OCI-LY3 (cell line): ENCODE data around the gene NFYC.

Experiments
- H2AFZ ChIP-seq: fragments of 200-600, 300-600 bp; shearing (Covaris generic); 2 replicates; pipeline ENCODE4 v1.6.0; 2014; ENCODE audit warnings: antibody characterized with exemption, low read depth, low read length
- H3K27ac ChIP-seq: fragments of 200-600, 300-600 bp; sonication (generic); 2 replicates; pipeline ENCODE4 v1.5.1; 2014; ENCODE audit warnings: mild to moderate bottlenecking, low read length, moderate library complexity, mixed read lengths
- H3K27me3 ChIP-seq: fragments of 200-600, 300-600 bp; sonication (generic); 2 replicates; pipeline ENCODE4 v1.6.1; 2014; ENCODE audit warnings: low read depth, low read length, mixed read lengths
- H3K36me3 ChIP-seq: fragments of 200-600, 300-600 bp; sonication (generic); replicated peaks from 2 replicates; pipeline ENCODE3; 2014; ENCODE audit warnings: low read depth, low read length, mixed read lengths
- H3K4me1 ChIP-seq: fragments of 300-600, 200-600 bp; sonication (generic); 2 replicates; pipeline ENCODE4 v1.6.1; 2014; ENCODE audit warnings: low read length, mixed read lengths
- H3K4me2 ChIP-seq: fragments of 200-600, 300-600 bp; sonication (generic); 2 replicates; pipeline ENCODE4 v1.6.1; 2014; ENCODE audit warnings: low read length, mixed read lengths
- H3K4me3 ChIP-seq: fragments of 300-600, 200-600 bp; sonication (generic); 2 replicates; pipeline ENCODE4 v1.5.1; 2014; ENCODE audit warnings: antibody characterized with exemption, mild to moderate bottlenecking, low read length, moderate library complexity
- H3K79me2 ChIP-seq: fragments of 300-600, 200-600 bp; shearing (Covaris generic); 2 replicates; pipeline ENCODE4 v1.6.1; 2014; ENCODE audit warnings: mild to moderate bottlenecking, low read length, mixed read lengths
- H3K9ac ChIP-seq: fragments of 300-600, 200-600 bp; shearing (Covaris generic); 2 replicates; pipeline ENCODE4 v1.6.0; 2014; ENCODE audit warnings: mild to moderate bottlenecking, low read length, moderate library complexity
- H3K9me3 ChIP-seq: fragments of 200-600, 300-600 bp; shearing (Covaris generic); 2 replicates; pipeline ENCODE4 v1.6.1; 2014; ENCODE audit warnings: low read length, mixed read lengths; ENCODE audit not compliant: insufficient read depth
- H4K20me1 ChIP-seq: fragments of 200-600, 300-600 bp; sonication (generic); 2 replicates; pipeline ENCODE4 v1.6.1; 2016; ENCODE audit warnings: low read length, mixed read lengths; ENCODE audit not compliant: insufficient read depth
- EZH2phosphoT487 ChIP-seq: fragments of 200-600 bp; shearing (Covaris generic); IDR thresholded peaks from 2 replicates; pipeline ENCODE4 v1.6.1; 2018; ENCODE audit warnings: antibody characterized with exemption, mixed run types, low read depth
- TF ChIP-seq, protein P1 (sequence below): fragments of 200-600, 300-600 bp; sonication (generic); IDR thresholded peaks from 2 replicates; pipeline ENCODE4 v1.5.1; 2014; ENCODE audit warnings: antibody characterized with exemption, low read length, low read depth

NFYC gene

DNA sequence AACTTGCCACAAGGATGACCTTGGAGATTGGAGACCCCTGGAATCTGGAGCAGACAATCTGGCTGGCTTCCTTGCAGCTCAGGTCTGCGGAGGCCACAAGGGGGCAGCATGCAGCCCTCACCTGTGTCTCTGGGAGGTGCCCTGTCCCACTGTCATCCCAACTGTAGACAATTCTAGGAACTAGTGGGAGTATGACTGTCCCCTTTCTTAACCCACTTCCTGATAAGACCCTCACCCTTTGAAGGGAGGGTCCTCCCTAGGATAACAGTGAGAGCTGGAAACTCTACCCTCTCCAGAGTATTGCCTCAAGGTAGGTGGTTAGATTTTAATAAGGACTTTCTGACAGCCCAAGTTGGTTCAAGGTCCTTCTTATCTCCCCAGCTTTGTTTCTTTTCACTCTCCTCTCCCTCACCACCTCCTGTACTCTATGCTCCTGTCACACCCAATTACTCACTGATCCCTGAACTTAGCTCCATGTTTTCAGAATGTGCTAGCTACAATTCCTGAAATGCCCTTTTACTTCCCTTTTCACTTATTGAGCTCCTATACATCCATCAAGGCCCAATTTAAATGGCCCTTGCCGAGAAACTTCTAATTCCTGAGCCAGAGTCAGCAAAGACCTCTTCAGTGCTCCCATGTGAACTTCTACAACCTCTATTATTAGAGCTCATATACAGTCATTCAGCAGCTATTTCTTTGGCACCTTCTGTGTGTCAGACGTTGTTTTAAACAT lies 82.9 kb downstream of the NFYC start:
- H3K4me3 ChIP-seq: no peak overlapping the region
- H3K9ac ChIP-seq: no peak overlapping the region
- TF ChIP-seq EZH2phosphoT487: no peak
- TF ChIP-seq, protein P1, sequence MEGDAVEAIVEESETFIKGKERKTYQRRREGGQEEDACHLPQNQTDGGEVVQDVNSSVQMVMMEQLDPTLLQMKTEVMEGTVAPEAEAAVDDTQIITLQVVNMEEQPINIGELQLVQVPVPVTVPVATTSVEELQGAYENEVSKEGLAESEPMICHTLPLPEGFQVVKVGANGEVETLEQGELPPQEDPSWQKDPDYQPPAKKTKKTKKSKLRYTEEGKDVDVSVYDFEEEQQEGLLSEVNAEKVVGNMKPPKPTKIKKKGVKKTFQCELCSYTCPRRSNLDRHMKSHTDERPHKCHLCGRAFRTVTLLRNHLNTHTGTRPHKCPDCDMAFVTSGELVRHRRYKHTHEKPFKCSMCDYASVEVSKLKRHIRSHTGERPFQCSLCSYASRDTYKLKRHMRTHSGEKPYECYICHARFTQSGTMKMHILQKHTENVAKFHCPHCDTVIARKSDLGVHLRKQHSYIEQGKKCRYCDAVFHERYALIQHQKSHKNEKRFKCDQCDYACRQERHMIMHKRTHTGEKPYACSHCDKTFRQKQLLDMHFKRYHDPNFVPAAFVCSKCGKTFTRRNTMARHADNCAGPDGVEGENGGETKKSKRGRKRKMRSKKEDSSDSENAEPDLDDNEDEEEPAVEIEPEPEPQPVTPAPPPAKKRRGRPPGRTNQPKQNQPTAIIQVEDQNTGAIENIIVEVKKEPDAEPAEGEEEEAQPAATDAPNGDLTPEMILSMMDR: peak; percentile 79
- H3K9me3 ChIP-seq: no peaks in the 10 kb centered on the region
- no peaks in the 10 kb centered on the region for H3K4me1 ChIP-seq
- H3K79me2 ChIP-seq: no peaks in the 10 kb centered on the region
- H3K36me3 ChIP-seq: peaks cover 11% of the 10 kb centered on the region
- H3K27me3 ChIP-seq: no peaks in the 10 kb centered on the region
- H2AFZ ChIP-seq: no peak overlapping the region
- H4K20me1 ChIP-seq: no peaks in the 10 kb centered on the region
- no peak overlapping the region for H3K27ac ChIP-seq
- no peak overlapping the region for H3K4me2 ChIP-seq

DNA sequence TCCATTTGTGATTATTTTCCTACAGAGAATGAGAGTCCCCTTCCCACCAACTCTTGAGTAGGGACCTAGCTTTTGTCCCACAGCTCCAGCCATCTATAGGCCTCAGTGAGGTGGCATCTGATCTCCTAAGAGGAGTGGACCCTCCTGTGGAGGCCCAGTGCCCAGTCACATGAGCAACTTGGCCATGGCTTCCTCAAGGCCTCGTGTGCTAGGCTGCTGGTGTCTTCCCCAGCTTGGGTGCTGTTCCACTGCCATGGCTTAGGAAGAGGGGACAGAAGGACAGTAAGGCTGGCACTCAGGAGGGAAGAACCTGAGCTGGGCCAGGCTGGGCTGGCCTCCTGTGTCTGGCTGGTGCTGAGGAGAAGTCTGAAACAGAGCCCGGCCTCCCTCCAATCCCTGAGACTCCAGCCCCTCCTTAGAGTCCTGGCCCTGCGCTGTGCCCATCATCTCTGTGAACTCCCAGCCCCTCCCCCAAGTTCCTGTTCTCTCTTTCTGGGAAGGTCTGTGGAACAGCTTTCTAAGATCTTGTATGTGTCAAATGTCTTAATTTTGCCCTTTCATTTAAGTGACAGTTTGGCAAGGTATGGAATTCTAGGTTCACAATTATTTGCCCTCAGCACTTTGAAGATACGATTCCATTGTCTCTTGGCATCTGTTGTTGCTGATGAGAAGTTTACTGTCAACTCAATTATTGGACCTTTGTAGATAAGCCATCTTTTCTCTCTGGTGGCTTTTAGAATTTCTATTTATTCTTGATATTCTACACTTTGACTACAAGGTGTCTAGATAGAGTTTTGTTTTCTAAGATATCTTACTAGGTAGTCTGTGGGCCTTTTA lies 85.0 kb downstream of the NFYC start:
- Histone ChIP-seq H3K36me3 (peaks cover 11% of the 10 kb centered on the region), H3K27me3 (no peaks in the 10 kb centered on the region), H3K27ac (no peak overlapping the region), H4K20me1 (no peaks in the 10 kb centered on the region), H3K4me3 (no peak overlapping the region), H3K4me1 (no peaks in the 10 kb centered on the region), H2AFZ (no peak overlapping the region), H3K9me3 (no peaks in the 10 kb centered on the region), H3K4me2 (no peak overlapping the region), H3K9ac (no peak overlapping the region), H3K79me2 (no peaks in the 10 kb centered on the region)
- no peak for TF ChIP-seq EZH2phosphoT487
- TF ChIP-seq, protein P1: no peak

DNA sequence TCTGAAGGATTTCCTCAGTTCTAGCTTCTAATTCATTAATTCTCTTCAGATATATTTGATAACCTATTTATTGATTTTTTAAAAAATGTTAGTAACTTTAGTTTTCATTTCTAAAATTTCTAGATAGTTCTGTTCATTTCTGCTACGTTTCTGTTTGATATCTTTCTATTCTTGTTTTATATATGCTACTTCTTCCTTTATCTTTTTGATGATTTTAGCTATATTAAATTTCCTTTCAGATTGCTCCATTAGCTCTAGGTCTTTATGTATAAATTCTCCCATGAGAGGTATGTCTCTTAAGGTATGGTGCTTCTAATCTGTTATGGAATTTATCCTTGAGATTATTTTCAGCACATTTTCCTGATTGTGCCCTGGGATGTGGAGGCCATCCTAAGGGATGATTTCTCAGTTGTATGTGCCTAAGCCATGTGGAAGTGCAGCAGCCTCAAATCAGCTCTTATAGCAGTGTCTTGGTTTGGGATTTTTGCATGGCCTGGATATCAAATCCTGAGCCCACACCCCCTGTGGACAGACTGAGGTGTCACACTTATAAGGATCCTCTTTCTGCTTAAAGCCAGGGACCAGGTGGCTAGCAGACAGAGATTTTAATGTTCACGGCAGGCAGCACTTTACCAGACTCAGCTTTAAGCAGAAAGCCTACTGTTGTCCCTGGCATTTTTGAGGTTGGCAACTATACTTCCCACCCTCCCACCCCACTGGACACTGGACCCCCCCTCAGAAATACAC lies 85.9 kb downstream of the NFYC start:
- Histone ChIP-seq H3K4me1 (no peaks in the 10 kb centered on the region), H3K4me2 (no peak overlapping the region), H3K4me3 (no peak overlapping the region), H3K27ac (no peak overlapping the region), H3K79me2 (no peaks in the 10 kb centered on the region), H4K20me1 (no peaks in the 10 kb centered on the region), H3K27me3 (no peaks in the 10 kb centered on the region), H3K9ac (no peak overlapping the region), H3K36me3 (peaks cover 11% of the 10 kb centered on the region), H2AFZ (no peak overlapping the region), H3K9me3 (no peaks in the 10 kb centered on the region)
- TF ChIP-seq, protein P1: no peak
- no peak for TF ChIP-seq EZH2phosphoT487
